ENCODE results near the gene MYO18B. TPM values are rescaled to one million over a fixed set of nuclear protein-coding genes. Genes with fewer than 3 reads are reported as not detected.

Gene MYO18B
- total and polyA plus RNA-seq, 2 donors from 2014 or later = 0.19 to 0.41 TPM

DNA sequence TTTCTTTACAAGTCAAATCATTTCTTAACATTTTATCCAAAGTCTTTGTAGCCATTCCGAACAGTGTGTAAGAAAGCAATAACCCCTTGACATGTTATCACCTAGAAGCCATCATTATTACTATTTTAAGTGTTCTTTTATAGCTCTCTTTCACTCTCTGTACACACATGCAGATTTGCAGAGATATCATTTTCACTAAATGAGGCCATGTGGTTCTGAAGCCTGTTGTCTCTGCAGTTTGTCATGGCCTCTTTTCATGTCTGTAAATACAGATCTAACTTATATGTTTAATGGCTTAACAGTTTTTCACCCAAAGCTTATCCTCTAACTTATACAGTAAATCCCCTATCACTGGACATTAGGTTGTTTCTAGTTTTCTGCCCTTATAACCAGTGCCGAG is 166.8 kb downstream of the MYO18B start:
- H3K27me3 ChIP-seq (ENCODE audit: control insufficient read depth, insufficient read depth, low read length) = no peaks in the 10 kb centered on the region
- H3K9ac ChIP-seq (ENCODE audit: low read length in 3 of 3) = no peak overlapping the region
- intact Hi-C loops (cut with DNase I) = no loop called here

DNA sequence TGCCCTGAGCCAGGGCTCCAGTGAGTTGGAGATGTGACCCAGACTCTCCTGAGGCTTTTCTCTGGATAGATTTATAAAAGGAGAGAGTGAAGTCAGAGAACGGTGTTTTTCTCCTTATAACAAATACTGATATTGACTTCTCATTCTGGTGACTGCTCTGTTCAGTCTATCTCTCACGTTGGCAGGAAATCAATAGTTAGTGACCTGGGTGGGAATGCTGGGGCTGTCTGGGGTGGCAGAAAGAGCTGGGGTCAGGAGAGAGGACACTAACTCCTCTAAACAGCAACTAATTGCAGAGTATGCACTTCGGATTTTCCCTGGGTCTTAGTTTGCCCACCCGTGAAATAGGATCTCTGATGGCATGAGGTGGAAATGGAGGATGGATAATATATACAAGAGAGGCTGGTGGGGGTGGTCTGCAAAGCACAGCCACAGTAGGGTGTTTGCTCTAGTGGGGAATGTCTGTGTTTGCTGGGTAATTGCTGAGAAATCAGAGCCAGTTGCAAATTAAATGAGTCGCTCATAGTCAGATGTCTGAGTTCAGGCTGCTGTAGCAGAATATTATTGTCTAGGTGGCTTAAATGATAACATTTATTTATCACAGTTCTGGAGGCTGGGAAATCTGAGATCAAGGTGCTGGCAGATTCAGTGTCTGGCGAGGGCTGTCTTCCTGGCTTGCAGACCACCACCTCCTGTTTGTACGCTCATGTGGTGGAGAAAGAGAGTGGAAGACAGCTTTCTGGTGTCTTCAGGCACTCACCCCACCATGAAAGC is 167.8 kb downstream of the MYO18B start:
- DNase-seq (no peak), FAIRE-seq (no peak)
- no peak overlapping the region for H3K4me3 ChIP-seq (ENCODE audit: low read length in 3 of 3)
- H3K9ac ChIP-seq (ENCODE audit: low read length in 3 of 3) = no peak overlapping the region
- no peaks in the 10 kb centered on the region for H3K4me1 ChIP-seq (ENCODE audit: control insufficient read depth in 2 of 3, insufficient read depth in 2 of 3, low read depth in 1 of 3, low read length in 3 of 3)
- no peak overlapping the region for H3K27ac ChIP-seq (ENCODE audit: low read depth in 2 of 2, low read length in 2 of 2)
- no peaks in the 10 kb centered on the region for H3K36me3 ChIP-seq (ENCODE audit: control insufficient read depth in 2 of 3, insufficient read depth in 3 of 3, low read length in 3 of 3)
- intact Hi-C loops (cut with DNase I) = no loop called here
- H3K9me3 ChIP-seq (ENCODE audit: control insufficient read depth in 2 of 3, insufficient read depth in 1 of 3, low read length in 3 of 3) = peaks cover 0 to 4% (median 0%) of the 10 kb centered on the region in 3 donors
- H3K27me3 ChIP-seq (ENCODE audit: control insufficient read depth, insufficient read depth, low read length) = no peaks in the 10 kb centered on the region
- TF ChIP-seq, protein P1, sequence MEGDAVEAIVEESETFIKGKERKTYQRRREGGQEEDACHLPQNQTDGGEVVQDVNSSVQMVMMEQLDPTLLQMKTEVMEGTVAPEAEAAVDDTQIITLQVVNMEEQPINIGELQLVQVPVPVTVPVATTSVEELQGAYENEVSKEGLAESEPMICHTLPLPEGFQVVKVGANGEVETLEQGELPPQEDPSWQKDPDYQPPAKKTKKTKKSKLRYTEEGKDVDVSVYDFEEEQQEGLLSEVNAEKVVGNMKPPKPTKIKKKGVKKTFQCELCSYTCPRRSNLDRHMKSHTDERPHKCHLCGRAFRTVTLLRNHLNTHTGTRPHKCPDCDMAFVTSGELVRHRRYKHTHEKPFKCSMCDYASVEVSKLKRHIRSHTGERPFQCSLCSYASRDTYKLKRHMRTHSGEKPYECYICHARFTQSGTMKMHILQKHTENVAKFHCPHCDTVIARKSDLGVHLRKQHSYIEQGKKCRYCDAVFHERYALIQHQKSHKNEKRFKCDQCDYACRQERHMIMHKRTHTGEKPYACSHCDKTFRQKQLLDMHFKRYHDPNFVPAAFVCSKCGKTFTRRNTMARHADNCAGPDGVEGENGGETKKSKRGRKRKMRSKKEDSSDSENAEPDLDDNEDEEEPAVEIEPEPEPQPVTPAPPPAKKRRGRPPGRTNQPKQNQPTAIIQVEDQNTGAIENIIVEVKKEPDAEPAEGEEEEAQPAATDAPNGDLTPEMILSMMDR (IDR thresholded peaks at IDR 0.05; ENCODE audit: borderline replicate concordance, extremely low read depth, insufficient read depth) = no peak

More for the DNA sequence above, 166.8 kb downstream of the MYO18B start:
- DNase-seq = no peak
- Histone ChIP-seq H3K4me3 (ENCODE audit: low read length in 3 of 3) (no peak overlapping the region), H3K27ac (ENCODE audit: low read depth in 2 of 2, low read length in 2 of 2) (no peak overlapping the region), H3K36me3 (ENCODE audit: control insufficient read depth in 2 of 3, insufficient read depth in 3 of 3, low read length in 3 of 3) (no peaks in the 10 kb centered on the region), H3K9me3 (ENCODE audit: control insufficient read depth in 2 of 3, insufficient read depth in 1 of 3, low read length in 3 of 3) (peaks cover 0 to 4% (median 0%) of the 10 kb centered on the region in 3 donors), H3K4me1 (ENCODE audit: control insufficient read depth in 2 of 3, insufficient read depth in 2 of 3, low read depth in 1 of 3, low read length in 3 of 3) (no peaks in the 10 kb centered on the region)
- FAIRE-seq = no peak
- TF ChIP-seq, protein P1 (IDR thresholded peaks at IDR 0.05; ENCODE audit: borderline replicate concordance, extremely low read depth, insufficient read depth) = no peak

DNA sequence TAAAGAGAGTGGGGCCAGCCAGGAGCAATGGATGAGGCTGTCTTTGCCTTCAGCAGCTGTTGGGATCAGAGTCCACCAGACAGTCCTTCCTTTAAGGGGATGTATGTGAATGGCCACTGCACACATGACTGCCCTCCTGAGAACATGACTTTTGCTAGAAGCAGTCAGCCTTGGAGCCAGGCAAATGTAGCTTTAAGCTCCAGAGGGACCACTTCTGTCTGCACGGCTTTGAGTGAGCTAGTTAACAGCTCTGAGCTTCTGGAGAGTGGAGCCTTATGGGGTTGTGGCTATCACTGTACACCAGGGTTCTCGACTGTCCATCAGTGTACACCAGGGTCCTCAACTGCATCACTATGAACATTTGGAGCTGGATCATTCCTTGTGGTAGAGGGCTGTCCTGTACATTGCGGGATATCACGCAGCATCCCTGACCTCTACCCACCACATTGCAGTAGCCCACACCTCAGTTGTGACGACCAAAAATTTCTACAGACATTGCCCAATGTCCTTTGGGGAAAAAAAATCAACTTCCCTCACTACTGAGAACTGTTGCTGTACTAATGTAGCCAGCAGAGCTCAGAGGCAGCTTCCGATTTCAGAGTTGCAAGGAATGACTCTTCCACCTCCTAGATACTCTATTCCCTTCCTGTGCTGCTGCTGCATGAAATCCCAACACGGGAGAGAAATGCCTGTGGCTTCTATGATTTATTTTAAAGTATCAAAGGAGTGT is 169.4 kb downstream of the MYO18B start:
- Histone ChIP-seq H3K36me3 (ENCODE audit: control insufficient read depth in 2 of 3, insufficient read depth in 3 of 3, low read length in 3 of 3) (no peaks in the 10 kb centered on the region), H3K4me1 (ENCODE audit: control insufficient read depth in 2 of 3, insufficient read depth in 2 of 3, low read depth in 1 of 3, low read length in 3 of 3) (no peaks in the 10 kb centered on the region), H3K4me3 (ENCODE audit: low read length in 3 of 3) (no peak overlapping the region), H3K27ac (ENCODE audit: low read depth in 2 of 2, low read length in 2 of 2) (no peak overlapping the region), H3K27me3 (ENCODE audit: control insufficient read depth, insufficient read depth, low read length) (no peaks in the 10 kb centered on the region), H3K9ac (ENCODE audit: low read length in 3 of 3) (no peak overlapping the region), H3K9me3 (ENCODE audit: control insufficient read depth in 2 of 3, insufficient read depth in 1 of 3, low read length in 3 of 3) (peaks cover 0 to 4% (median 0%) of the 10 kb centered on the region in 3 donors)
- TF ChIP-seq, protein P1 (IDR thresholded peaks at IDR 0.05; ENCODE audit: borderline replicate concordance, extremely low read depth, insufficient read depth) = no peak
- intact Hi-C loops (cut with DNase I) = no loop called here
- FAIRE-seq (no peak), DNase-seq (peak in 2 of 5 donors; percentile 2 to 3)
